Astrocyte (in vitro differentiated cells and primary cell): ENCODE measurements around the gene SLC6A3. TPM values are rescaled to one million over a fixed set of nuclear protein-coding genes. Genes with fewer than 3 reads are reported as not detected.

Experiments used
- DNase-seq: peaks from one replicate; pipeline ENCODE4 v3.0.0-alpha.2; 2010; ENCODE audit warnings: low read depth
- FAIRE-seq: peaks from 2 replicates; lab custom pipeline; 2011; peaks lifted over from hg19 to GRCh38; lab: Jason Lieb, UNC
- H2AFZ ChIP-seq: 2 replicates; pipeline ENCODE4 v1.6.0; 2012; ENCODE audit warnings: low read depth, low read length, inconsistent platforms
- H3K27ac ChIP-seq: 2 replicates; pipeline ENCODE4 v1.5.1; 2011; ENCODE audit warnings: low read depth, low read length, inconsistent platforms
- H3K27me3 ChIP-seq: 2 replicates; pipeline ENCODE4 v1.6.0; 2011; ENCODE audit warnings: low read length, inconsistent platforms; ENCODE audit not compliant: insufficient read depth
- H3K36me3 ChIP-seq: 2 replicates; pipeline ENCODE4 v1.5.1; 2011; ENCODE audit warnings: low read length, inconsistent platforms; ENCODE audit not compliant: insufficient read depth
- H3K4me1 ChIP-seq: 2 replicates; pipeline ENCODE4 v1.5.1; 2011; ENCODE audit warnings: low read length, inconsistent platforms; ENCODE audit not compliant: insufficient read depth
- H3K4me2 ChIP-seq: 2 replicates; pipeline ENCODE4 v1.6.0; 2012; ENCODE audit warnings: low read length, inconsistent platforms
- H3K4me3 ChIP-seq: 2 replicates; pipeline ENCODE4 v1.5.1; 2011; ENCODE audit warnings: low read depth, mild to moderate bottlenecking, low read length, inconsistent platforms; ENCODE audit not compliant: insufficient read depth
- H3K79me2 ChIP-seq: 2 replicates; pipeline ENCODE4 v1.6.0; 2012; ENCODE audit warnings: mild to moderate bottlenecking, low read length, inconsistent platforms; ENCODE audit not compliant: insufficient read depth
- H3K9ac ChIP-seq: 2 replicates; pipeline ENCODE4 v1.6.0; 2012; ENCODE audit warnings: mild to moderate bottlenecking, low read length, inconsistent platforms
- H3K9me3 ChIP-seq: 2 replicates; pipeline ENCODE4 v1.5.1; 2012; ENCODE audit warnings: low read depth, mild to moderate bottlenecking, low read length, inconsistent platforms; ENCODE audit not compliant: insufficient read depth
- H4K20me1 ChIP-seq: 2 replicates; pipeline ENCODE4 v1.6.0; 2012; ENCODE audit warnings: low read length, inconsistent platforms; ENCODE audit not compliant: insufficient read depth
- H3K27ac Mint-ChIP-seq: one replicate; pipeline ENCODE4 v1.8.0; 2021; ENCODE audit warnings: mild to moderate bottlenecking, mixed read lengths; ENCODE audit not compliant: unreplicated experiment
- H3K27me3 Mint-ChIP-seq: one replicate; pipeline ENCODE4 v1.8.0; 2021; ENCODE audit warnings: low read depth, mixed read lengths; ENCODE audit not compliant: unreplicated experiment
- H3K36me3 Mint-ChIP-seq: one replicate; pipeline ENCODE4 v1.8.0; 2021; ENCODE audit warnings: low read depth, mixed read lengths; ENCODE audit not compliant: unreplicated experiment
- H3K4me1 Mint-ChIP-seq: one replicate; pipeline ENCODE4 v1.8.0; 2021; ENCODE audit warnings: low read depth, mixed read lengths; ENCODE audit not compliant: unreplicated experiment
- H3K4me3 Mint-ChIP-seq: one replicate; pipeline ENCODE4 v1.8.0; 2021; ENCODE audit warnings: mild to moderate bottlenecking, moderate library complexity, mixed read lengths; ENCODE audit not compliant: unreplicated experiment
- H3K9me3 Mint-ChIP-seq: one replicate; pipeline ENCODE4 v1.8.0; 2021; ENCODE audit warnings: mild to moderate bottlenecking, mixed read lengths; ENCODE audit not compliant: unreplicated experiment
- EZH2 ChIP-seq: IDR thresholded peaks from 2 replicates; pipeline ENCODE4 v1.6.1; 2012; ENCODE audit warnings: mild to moderate bottlenecking, low read length, inconsistent platforms; ENCODE audit not compliant: insufficient read depth
- total RNA-seq: library from RNA; stranded (reverse); gene quantifications from 2 replicates; pipeline ENCODE4 v1.2.1, GENCODE V29; 2021
- TF ChIP-seq, protein P1 (sequence below): IDR thresholded peaks from 2 replicates; pipeline ENCODE4 v1.5.1; 2011; ENCODE audit warnings: low read depth, mild to moderate bottlenecking, inconsistent platforms, low read length, moderate library complexity; ENCODE audit not compliant: insufficient read depth

Gene SLC6A3
- total RNA-seq, 1 donor from 2014 or later, result 0.07 TPM

GRCh38 chr5:1435369-1435768, 9.9 kb downstream of the SLC6A3 start:
- H3K4me1 Mint-ChIP-seq, result peaks cover 7% of the 10 kb centered on the region
- no peak overlapping the region for H3K4me2 ChIP-seq
- H2AFZ ChIP-seq, result no peak overlapping the region
- H3K27me3 ChIP-seq, result peaks cover under 1% of the 10 kb centered on the region
- DNase-seq (no peak), FAIRE-seq (no peak)
- peaks cover 7% of the 10 kb centered on the region for H3K9me3 ChIP-seq
- TF ChIP-seq, protein P1, sequence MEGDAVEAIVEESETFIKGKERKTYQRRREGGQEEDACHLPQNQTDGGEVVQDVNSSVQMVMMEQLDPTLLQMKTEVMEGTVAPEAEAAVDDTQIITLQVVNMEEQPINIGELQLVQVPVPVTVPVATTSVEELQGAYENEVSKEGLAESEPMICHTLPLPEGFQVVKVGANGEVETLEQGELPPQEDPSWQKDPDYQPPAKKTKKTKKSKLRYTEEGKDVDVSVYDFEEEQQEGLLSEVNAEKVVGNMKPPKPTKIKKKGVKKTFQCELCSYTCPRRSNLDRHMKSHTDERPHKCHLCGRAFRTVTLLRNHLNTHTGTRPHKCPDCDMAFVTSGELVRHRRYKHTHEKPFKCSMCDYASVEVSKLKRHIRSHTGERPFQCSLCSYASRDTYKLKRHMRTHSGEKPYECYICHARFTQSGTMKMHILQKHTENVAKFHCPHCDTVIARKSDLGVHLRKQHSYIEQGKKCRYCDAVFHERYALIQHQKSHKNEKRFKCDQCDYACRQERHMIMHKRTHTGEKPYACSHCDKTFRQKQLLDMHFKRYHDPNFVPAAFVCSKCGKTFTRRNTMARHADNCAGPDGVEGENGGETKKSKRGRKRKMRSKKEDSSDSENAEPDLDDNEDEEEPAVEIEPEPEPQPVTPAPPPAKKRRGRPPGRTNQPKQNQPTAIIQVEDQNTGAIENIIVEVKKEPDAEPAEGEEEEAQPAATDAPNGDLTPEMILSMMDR, result no peak
- TF ChIP-seq EZH2, result no peak
- no peak overlapping the region for H3K4me3 Mint-ChIP-seq
- H4K20me1 ChIP-seq, result no peaks in the 10 kb centered on the region
- H3K27me3 Mint-ChIP-seq, result peaks cover 41% of the 10 kb centered on the region
- H3K36me3 Mint-ChIP-seq, result peaks cover 5% of the 10 kb centered on the region
- H3K27ac Mint-ChIP-seq, result no peak overlapping the region
- no peaks in the 10 kb centered on the region for H3K36me3 ChIP-seq
- H3K4me3 ChIP-seq, result no peak overlapping the region
- peaks cover 23% of the 10 kb centered on the region for H3K9me3 Mint-ChIP-seq
- no peaks in the 10 kb centered on the region for H3K79me2 ChIP-seq
- no peaks in the 10 kb centered on the region for H3K4me1 ChIP-seq
- H3K27ac ChIP-seq, result no peak overlapping the region
- no peak overlapping the region for H3K9ac ChIP-seq

DNA sequence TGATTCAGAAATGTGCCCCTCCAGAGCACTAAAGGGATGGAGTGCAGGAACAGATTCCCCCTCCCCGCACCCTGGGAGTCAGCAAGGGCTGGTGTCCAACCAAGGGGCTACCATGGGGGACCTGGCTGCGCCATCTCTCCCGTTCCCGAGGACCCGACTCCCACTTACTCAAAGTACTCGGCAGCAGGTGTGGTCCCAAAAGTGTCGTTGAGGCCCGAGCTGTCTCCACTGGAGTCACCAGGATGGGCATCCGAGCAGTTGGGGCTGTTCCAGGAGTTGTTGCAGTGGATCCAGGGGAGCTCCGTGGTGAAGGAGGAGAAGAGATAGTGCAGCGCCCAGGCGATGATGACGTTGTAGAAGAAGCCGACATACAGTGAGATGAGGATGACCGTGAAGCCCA, 12.9 kb downstream of the SLC6A3 start:
- H3K4me3 Mint-ChIP-seq, result no peak overlapping the region
- H3K27me3 Mint-ChIP-seq, result peaks cover 26% of the 10 kb centered on the region
- Histone ChIP-seq H3K79me2 (no peaks in the 10 kb centered on the region), H2AFZ (no peak overlapping the region), H4K20me1 (no peaks in the 10 kb centered on the region), H3K27ac (no peak overlapping the region), H3K36me3 (no peaks in the 10 kb centered on the region), H3K4me1 (no peaks in the 10 kb centered on the region), H3K9ac (no peak overlapping the region), H3K4me2 (no peak overlapping the region), H3K9me3 (peaks cover 19% of the 10 kb centered on the region), H3K4me3 (no peak overlapping the region), H3K27me3 (no peaks in the 10 kb centered on the region)
- DNase-seq, result no peak
- H3K27ac Mint-ChIP-seq, result no peak overlapping the region
- FAIRE-seq, result no peak
- TF ChIP-seq EZH2, result no peak
- TF ChIP-seq, protein P1, result no peak
- H3K9me3 Mint-ChIP-seq, result peaks cover 37% of the 10 kb centered on the region
- peaks cover 2% of the 10 kb centered on the region for H3K4me1 Mint-ChIP-seq
- peaks cover 9% of the 10 kb centered on the region for H3K36me3 Mint-ChIP-seq

DNA sequence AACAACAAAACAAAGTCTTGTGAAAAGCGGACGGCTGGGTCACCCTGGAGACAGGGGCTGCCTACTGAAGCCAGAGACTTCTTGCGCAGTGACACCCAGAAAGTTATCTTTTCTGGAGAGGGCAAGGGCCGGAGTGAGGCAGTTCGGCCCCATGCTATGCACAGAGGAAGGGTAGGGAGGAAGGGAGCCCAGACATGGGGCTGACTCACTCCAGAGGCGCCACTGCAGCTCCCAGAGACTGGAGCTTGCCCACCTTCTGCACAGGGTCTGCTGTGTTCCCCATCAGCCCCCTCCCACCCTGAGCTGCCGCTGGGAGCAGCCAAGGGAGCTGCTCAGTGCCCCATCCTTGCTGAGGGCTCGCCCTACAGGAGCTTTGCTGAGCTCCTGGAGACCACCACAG, 13.3 kb downstream of the SLC6A3 start:
- H3K36me3 ChIP-seq, result no peaks in the 10 kb centered on the region
- H3K4me1 ChIP-seq, result no peaks in the 10 kb centered on the region
- Mint-ChIP-seq H3K9me3 (peaks cover 37% of the 10 kb centered on the region), H3K4me1 (no peaks in the 10 kb centered on the region), H3K36me3 (peaks cover 9% of the 10 kb centered on the region), H3K27me3 (peaks cover 26% of the 10 kb centered on the region), H3K4me3 (no peak overlapping the region), H3K27ac (no peak overlapping the region)
- TF ChIP-seq, protein P1, result no peak
- no peak for TF ChIP-seq EZH2
- H3K4me3 ChIP-seq, result no peak overlapping the region
- no peaks in the 10 kb centered on the region for H4K20me1 ChIP-seq
- no peaks in the 10 kb centered on the region for H3K79me2 ChIP-seq
- no peak overlapping the region for H2AFZ ChIP-seq
- FAIRE-seq (no peak), DNase-seq (no peak)
- peaks cover 19% of the 10 kb centered on the region for H3K9me3 ChIP-seq
- no peaks in the 10 kb centered on the region for H3K27me3 ChIP-seq
- no peak overlapping the region for H3K27ac ChIP-seq
- no peak overlapping the region for H3K4me2 ChIP-seq
- no peak overlapping the region for H3K9ac ChIP-seq
